HEK293 (cell line): Measurements from ENCODE around the gene METTL8.

Source experiments
- KLF1 ChIP-seq: fragments of 450-650 bp; formaldehyde crosslinking; IDR thresholded peaks from 2 replicates; pipeline ENCODE4 v1.5.1; 2016; ENCODE audit warnings: missing biosample characterization, missing genetic modification characterization
- KLF16 ChIP-seq: fragments of 450-650 bp; formaldehyde crosslinking; IDR thresholded peaks from 2 replicates; pipeline ENCODE4 v1.5.1; 2017; ENCODE audit warnings: missing biosample characterization, missing genetic modification characterization
- YY1 ChIP-seq: fragments of 450-650 bp; formaldehyde crosslinking; IDR thresholded peaks from 2 replicates; pipeline ENCODE4 v1.5.1; 2018; ENCODE audit warnings: missing biosample characterization, missing genetic modification characterization
- ZNF140 ChIP-seq: fragments of 450-650 bp; formaldehyde crosslinking; IDR thresholded peaks from 2 replicates; pipeline ENCODE4 v1.5.1; 2016; ENCODE audit warnings: missing biosample characterization, missing genetic modification characterization
- ZNF23 ChIP-seq: fragments of 450-650 bp; formaldehyde crosslinking; IDR thresholded peaks from 2 replicates; pipeline ENCODE4 v1.5.1; 2016; ENCODE audit warnings: missing biosample characterization, missing genetic modification characterization, borderline replicate concordance
- ZNF549 ChIP-seq: fragments of 450-650 bp; IDR thresholded peaks from 2 replicates; pipeline ENCODE4 v1.5.1; 2018; ENCODE audit warnings: missing biosample characterization, missing genetic modification characterization, mild to moderate bottlenecking, inconsistent platforms, moderate library complexity
- ZNF843 ChIP-seq: fragments of 450-650 bp; formaldehyde crosslinking; IDR thresholded peaks from 2 replicates; pipeline ENCODE4 v1.5.1; 2016; ENCODE audit warnings: missing biosample characterization, missing genetic modification characterization
- TF ChIP-seq, protein P1 (sequence below): fragments of 450-650 bp; formaldehyde crosslinking; IDR thresholded peaks from 2 replicates; pipeline ENCODE4 v1.5.1; 2016; ENCODE audit warnings: missing biosample characterization, missing genetic modification characterization
- TF ChIP-seq, protein P2 (sequence below): fragments of 450-650 bp; formaldehyde crosslinking; IDR thresholded peaks from 2 replicates; pipeline ENCODE4 v1.5.1; 2016; ENCODE audit warnings: missing biosample characterization, missing genetic modification characterization
- TF ChIP-seq, protein P3 (sequence below): fragments of 450-650 bp; formaldehyde crosslinking; IDR thresholded peaks from 2 replicates; pipeline ENCODE4 v1.5.1; 2016; ENCODE audit warnings: missing biosample characterization, missing genetic modification characterization

DNA sequence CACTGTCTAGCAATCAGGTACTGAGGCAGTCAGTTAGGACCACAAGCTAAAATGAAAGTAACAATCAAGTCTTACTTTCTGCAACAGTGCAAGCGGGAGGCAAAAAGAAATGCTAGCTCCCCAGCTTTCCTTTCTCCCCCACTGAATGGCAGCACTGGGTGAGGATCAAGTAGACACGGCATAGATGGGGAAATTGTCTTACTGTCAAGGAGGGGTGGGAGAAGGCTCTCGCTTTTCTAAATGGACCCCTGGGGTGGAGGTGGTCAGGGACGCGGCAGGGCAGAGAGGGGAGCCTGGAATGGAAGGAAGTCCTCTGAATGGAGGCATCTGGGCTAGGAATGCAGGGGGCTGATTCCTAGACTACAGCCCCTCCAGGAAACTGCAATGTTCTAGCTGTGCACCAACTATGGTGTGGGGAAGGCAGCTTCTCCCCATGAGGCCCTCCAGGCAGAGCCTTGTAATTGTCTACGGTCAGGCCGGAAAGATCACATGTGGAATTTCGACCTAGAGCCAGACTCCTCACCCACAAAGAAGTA, 24.3 kb downstream of the METTL8 start:
- TF ChIP-seq, protein P1, sequence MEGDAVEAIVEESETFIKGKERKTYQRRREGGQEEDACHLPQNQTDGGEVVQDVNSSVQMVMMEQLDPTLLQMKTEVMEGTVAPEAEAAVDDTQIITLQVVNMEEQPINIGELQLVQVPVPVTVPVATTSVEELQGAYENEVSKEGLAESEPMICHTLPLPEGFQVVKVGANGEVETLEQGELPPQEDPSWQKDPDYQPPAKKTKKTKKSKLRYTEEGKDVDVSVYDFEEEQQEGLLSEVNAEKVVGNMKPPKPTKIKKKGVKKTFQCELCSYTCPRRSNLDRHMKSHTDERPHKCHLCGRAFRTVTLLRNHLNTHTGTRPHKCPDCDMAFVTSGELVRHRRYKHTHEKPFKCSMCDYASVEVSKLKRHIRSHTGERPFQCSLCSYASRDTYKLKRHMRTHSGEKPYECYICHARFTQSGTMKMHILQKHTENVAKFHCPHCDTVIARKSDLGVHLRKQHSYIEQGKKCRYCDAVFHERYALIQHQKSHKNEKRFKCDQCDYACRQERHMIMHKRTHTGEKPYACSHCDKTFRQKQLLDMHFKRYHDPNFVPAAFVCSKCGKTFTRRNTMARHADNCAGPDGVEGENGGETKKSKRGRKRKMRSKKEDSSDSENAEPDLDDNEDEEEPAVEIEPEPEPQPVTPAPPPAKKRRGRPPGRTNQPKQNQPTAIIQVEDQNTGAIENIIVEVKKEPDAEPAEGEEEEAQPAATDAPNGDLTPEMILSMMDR (tag by site-specific recombination): no peak
- TF ChIP-seq YY1 (tag by site-specific recombination): no peak
- TF ChIP-seq, protein P2, sequence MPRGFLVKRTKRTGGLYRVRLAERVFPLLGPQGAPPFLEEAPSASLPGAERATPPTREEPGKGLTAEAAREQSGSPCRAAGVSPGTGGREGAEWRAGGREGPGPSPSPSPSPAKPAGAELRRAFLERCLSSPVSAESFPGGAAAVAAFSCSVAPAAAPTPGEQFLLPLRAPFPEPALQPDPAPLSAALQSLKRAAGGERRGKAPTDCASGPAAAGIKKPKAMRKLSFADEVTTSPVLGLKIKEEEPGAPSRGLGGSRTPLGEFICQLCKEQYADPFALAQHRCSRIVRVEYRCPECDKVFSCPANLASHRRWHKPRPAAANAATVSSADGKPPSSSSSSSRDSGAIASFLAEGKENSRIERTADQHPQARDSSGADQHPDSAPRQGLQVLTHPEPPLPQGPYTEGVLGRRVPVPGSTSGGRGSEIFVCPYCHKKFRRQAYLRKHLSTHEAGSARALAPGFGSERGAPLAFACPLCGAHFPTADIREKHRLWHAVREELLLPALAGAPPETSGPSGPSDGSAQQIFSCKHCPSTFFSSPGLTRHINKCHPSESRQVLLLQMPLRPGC: no peak
- no peak for TF ChIP-seq ZNF843 (tag by site-specific recombination)
- TF ChIP-seq KLF16 (tag by site-specific recombination): no peak
- no peak for TF ChIP-seq ZNF549 (tag by site-specific recombination)
- TF ChIP-seq, protein P3, sequence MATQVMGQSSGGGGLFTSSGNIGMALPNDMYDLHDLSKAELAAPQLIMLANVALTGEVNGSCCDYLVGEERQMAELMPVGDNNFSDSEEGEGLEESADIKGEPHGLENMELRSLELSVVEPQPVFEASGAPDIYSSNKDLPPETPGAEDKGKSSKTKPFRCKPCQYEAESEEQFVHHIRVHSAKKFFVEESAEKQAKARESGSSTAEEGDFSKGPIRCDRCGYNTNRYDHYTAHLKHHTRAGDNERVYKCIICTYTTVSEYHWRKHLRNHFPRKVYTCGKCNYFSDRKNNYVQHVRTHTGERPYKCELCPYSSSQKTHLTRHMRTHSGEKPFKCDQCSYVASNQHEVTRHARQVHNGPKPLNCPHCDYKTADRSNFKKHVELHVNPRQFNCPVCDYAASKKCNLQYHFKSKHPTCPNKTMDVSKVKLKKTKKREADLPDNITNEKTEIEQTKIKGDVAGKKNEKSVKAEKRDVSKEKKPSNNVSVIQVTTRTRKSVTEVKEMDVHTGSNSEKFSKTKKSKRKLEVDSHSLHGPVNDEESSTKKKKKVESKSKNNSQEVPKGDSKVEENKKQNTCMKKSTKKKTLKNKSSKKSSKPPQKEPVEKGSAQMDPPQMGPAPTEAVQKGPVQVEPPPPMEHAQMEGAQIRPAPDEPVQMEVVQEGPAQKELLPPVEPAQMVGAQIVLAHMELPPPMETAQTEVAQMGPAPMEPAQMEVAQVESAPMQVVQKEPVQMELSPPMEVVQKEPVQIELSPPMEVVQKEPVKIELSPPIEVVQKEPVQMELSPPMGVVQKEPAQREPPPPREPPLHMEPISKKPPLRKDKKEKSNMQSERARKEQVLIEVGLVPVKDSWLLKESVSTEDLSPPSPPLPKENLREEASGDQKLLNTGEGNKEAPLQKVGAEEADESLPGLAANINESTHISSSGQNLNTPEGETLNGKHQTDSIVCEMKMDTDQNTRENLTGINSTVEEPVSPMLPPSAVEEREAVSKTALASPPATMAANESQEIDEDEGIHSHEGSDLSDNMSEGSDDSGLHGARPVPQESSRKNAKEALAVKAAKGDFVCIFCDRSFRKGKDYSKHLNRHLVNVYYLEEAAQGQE: no peak
- no peak for TF ChIP-seq KLF1 (tag by site-specific recombination)
- no peak for TF ChIP-seq ZNF23 (tag by site-specific recombination)
- no peak for TF ChIP-seq ZNF140
